HEK293 (cell line): ENCODE measurements around the gene CCR9.

Experiments
- BCL11A ChIP-seq: fragments of 450-650 bp; formaldehyde crosslinking; IDR thresholded peaks from 2 replicates; pipeline ENCODE4 v1.5.1; 2016; ENCODE audit warnings: low read depth, missing biosample characterization, missing genetic modification characterization
- CTCF ChIP-seq: fragments of 450-650 bp; formaldehyde crosslinking; IDR thresholded peaks from 2 replicates; pipeline ENCODE4 v1.5.1; 2016; ENCODE audit warnings: missing biosample characterization, missing genetic modification characterization
- GLI4 ChIP-seq: fragments of 450-650 bp; formaldehyde crosslinking; IDR thresholded peaks from 2 replicates; pipeline ENCODE4 v1.5.1; 2016; ENCODE audit warnings: missing biosample characterization, missing genetic modification characterization
- GLIS1 ChIP-seq: fragments of 450-650 bp; formaldehyde crosslinking; IDR thresholded peaks from 2 replicates; pipeline ENCODE4 v1.5.1; 2016; ENCODE audit warnings: missing biosample characterization, missing genetic modification characterization
- SP2 ChIP-seq: fragments of 450-650 bp; formaldehyde crosslinking; IDR thresholded peaks from 2 replicates; pipeline ENCODE4 v1.5.1; 2016; ENCODE audit warnings: missing biosample characterization, missing genetic modification characterization
- ZBTB20 ChIP-seq: fragments of 450-650 bp; formaldehyde crosslinking; IDR thresholded peaks from 2 replicates; pipeline ENCODE4 v1.5.1; 2016; ENCODE audit warnings: missing biosample characterization, missing genetic modification characterization
- ZBTB26 ChIP-seq: fragments of 450-650 bp; formaldehyde crosslinking; optimal IDR thresholded peaks from 2 replicates; pipeline ENCODE3; 2016; ENCODE audit warnings: missing biosample characterization, mild to moderate bottlenecking, missing genetic modification characterization
- ZNF214 ChIP-seq: fragments of 450-650 bp; formaldehyde crosslinking; IDR thresholded peaks from 2 replicates; pipeline ENCODE4 v1.5.1; 2017; ENCODE audit warnings: missing biosample characterization, mild to moderate bottlenecking, missing genetic modification characterization, borderline replicate concordance
- ZNF558 ChIP-seq: fragments of 450-650 bp; formaldehyde crosslinking; IDR thresholded peaks from 2 replicates; pipeline ENCODE4 v1.5.1; 2016; ENCODE audit warnings: missing biosample characterization, missing genetic modification characterization
- ZNF785 ChIP-seq: fragments of 450-650 bp; formaldehyde crosslinking; IDR thresholded peaks from 2 replicates; pipeline ENCODE4 v1.5.1; 2016; ENCODE audit warnings: missing biosample characterization, missing genetic modification characterization

GRCh38 chr3:45922039-45922326, 35.6 kb downstream of the CCR9 start:
- no peak for TF ChIP-seq ZNF214 (tag by site-specific recombination)
- TF ChIP-seq ZNF558 (tag by site-specific recombination), result no peak
- no peak for TF ChIP-seq CTCF (tag by site-specific recombination)
- TF ChIP-seq GLIS1 (tag by site-specific recombination), result no peak
- no peak for TF ChIP-seq ZBTB20
- TF ChIP-seq GLI4, result no peak
- no peak for TF ChIP-seq SP2 (tag by site-specific recombination)
- TF ChIP-seq ZBTB26 (tag by site-specific recombination), result no peak
- TF ChIP-seq BCL11A (tag by site-specific recombination), result no peak
- no peak for TF ChIP-seq ZNF785
